Skeletal muscle tissue (tissue), 4 donors: ENCODE results near the gene FGFBP2. TPM values are rescaled to one million over a fixed set of nuclear protein-coding genes. Genes with fewer than 3 reads are reported as not detected.
A peak's percentile ranks its signal among the peaks of the same experiment; 100 is the strongest.

Experiments
- H3K27ac ChIP-seq: one replicate; pipeline ENCODE4 v1.7.0; 2013; ENCODE audit warnings: mild to moderate bottlenecking, low read depth, low read length, inconsistent platforms
- H3K27me3 ChIP-seq, 3 donors: one replicate each; pipeline ENCODE4 v1.7.0; 2013; ENCODE audit warnings: low read length in 3 of 3; ENCODE audit not compliant: control insufficient read depth in 3 of 3, insufficient read depth in 3 of 3
- H3K36me3 ChIP-seq, 3 donors: one replicate each; pipeline ENCODE4 v1.7.0; 2013; ENCODE audit warnings: low read length in 3 of 3; ENCODE audit not compliant: control insufficient read depth in 3 of 3, insufficient read depth in 3 of 3
- H3K4me1 ChIP-seq, 3 donors: one replicate each; pipeline ENCODE4 v1.7.0; 2013; ENCODE audit warnings: low read length in 3 of 3, mild to moderate bottlenecking in 3 of 3; ENCODE audit not compliant: control insufficient read depth in 3 of 3, insufficient read depth in 3 of 3
- H3K4me3 ChIP-seq, 3 donors: one replicate each; pipeline ENCODE4 v1.7.0; 2013; ENCODE audit warnings: low read length in 3 of 3
- H3K9ac ChIP-seq, 3 donors: one replicate each; pipeline ENCODE4 v1.7.0; 2013; ENCODE audit warnings: low read length in 3 of 3, mild to moderate bottlenecking in 3 of 3, moderate library complexity in 2 of 3, low read depth in 1 of 3
- H3K9me3 ChIP-seq, 3 donors: one replicate each; pipeline ENCODE4 v1.7.0; 2013; ENCODE audit warnings: low read length in 3 of 3; ENCODE audit not compliant: control insufficient read depth in 3 of 3
- total RNA-seq: library from RNA; depleted of rRNA; stranded (reverse); fragments of >200 nt; gene quantifications from one replicate; pipeline ENCODE4 v1.2.3, GENCODE V29; 2014
- donor health status: Osteomylitis.

The FGFBP2 gene
- total RNA-seq, 1 donor from 2014 or later, result not detected

- no peaks in the 10 kb centered on the region for H3K9me3 ChIP-seq
- H3K36me3 ChIP-seq, result no peaks in the 10 kb centered on the region
- H3K9ac ChIP-seq, result no peak overlapping the region
- H3K27ac ChIP-seq, result no peak overlapping the region
- no peaks in the 10 kb centered on the region for H3K27me3 ChIP-seq
- peaks cover 0 to 4% (median 4%) of the 10 kb centered on the region in 3 donors for H3K4me1 ChIP-seq
- no peak overlapping the region for H3K4me3 ChIP-seq
Measured at GRCh38 chr4:15992167-15992485, 29.2 kb upstream of the FGFBP2 start.

GRCh38 chr4:15990570-15991285, 27.8 kb upstream of the FGFBP2 start:
- H3K9me3 ChIP-seq, result no peaks in the 10 kb centered on the region
- no peak overlapping the region for H3K4me3 ChIP-seq
- H3K27me3 ChIP-seq, result no peaks in the 10 kb centered on the region
- peaks cover 0 to 4% (median 4%) of the 10 kb centered on the region in 3 donors for H3K4me1 ChIP-seq
- no peaks in the 10 kb centered on the region for H3K36me3 ChIP-seq
- H3K27ac ChIP-seq, result no peak overlapping the region
- peak overlapping the region in 1 of 3 donors; percentile 11 for H3K9ac ChIP-seq

- Histone ChIP-seq H3K27me3 (no peaks in the 10 kb centered on the region), H3K9ac (no peak overlapping the region), H3K27ac (no peak overlapping the region), H3K9me3 (no peaks in the 10 kb centered on the region), H3K4me3 (no peak overlapping the region), H3K36me3 (no peaks in the 10 kb centered on the region), H3K4me1 (peaks cover 0 to 4% (median 4%) of the 10 kb centered on the region in 3 donors)
Measured at GRCh38 chr4:15989424-15989823, 26.4 kb upstream of the FGFBP2 start.

- H3K27me3 ChIP-seq, result no peaks in the 10 kb centered on the region
- H3K27ac ChIP-seq, result no peak overlapping the region
- no peaks in the 10 kb centered on the region for H3K9me3 ChIP-seq
- no peaks in the 10 kb centered on the region for H3K36me3 ChIP-seq
- no peak overlapping the region for H3K9ac ChIP-seq
- peaks cover 0 to 4% (median 4%) of the 10 kb centered on the region in 3 donors for H3K4me1 ChIP-seq
- H3K4me3 ChIP-seq, result no peak overlapping the region
Measured at GRCh38 chr4:15988222-15988621, 25.2 kb upstream of the FGFBP2 start.

GRCh38 chr4:15986907-15987306, 23.9 kb upstream of the FGFBP2 start:
- no peaks in the 10 kb centered on the region for H3K27me3 ChIP-seq
- no peak overlapping the region for H3K27ac ChIP-seq
- no peak overlapping the region for H3K4me3 ChIP-seq
- H3K9ac ChIP-seq, result no peak overlapping the region
- peaks cover 0 to 4% (median 4%) of the 10 kb centered on the region in 3 donors for H3K4me1 ChIP-seq
- H3K9me3 ChIP-seq, result no peaks in the 10 kb centered on the region
- no peaks in the 10 kb centered on the region for H3K36me3 ChIP-seq

- H3K9me3 ChIP-seq, result no peaks in the 10 kb centered on the region
- H3K4me1 ChIP-seq, result no peaks in the 10 kb centered on the region
- H3K27me3 ChIP-seq, result no peaks in the 10 kb centered on the region
- H3K27ac ChIP-seq, result no peak overlapping the region
- H3K4me3 ChIP-seq, result no peak overlapping the region
- H3K36me3 ChIP-seq, result no peaks in the 10 kb centered on the region
- H3K9ac ChIP-seq, result no peak overlapping the region
Measured at GRCh38 chr4:15983610-15984009, 20.6 kb upstream of the FGFBP2 start.

GRCh38 chr4:15982842-15983524, 20.0 kb upstream of the FGFBP2 start:
- Histone ChIP-seq H3K9ac (no peak overlapping the region), H3K4me1 (no peaks in the 10 kb centered on the region), H3K27ac (no peak overlapping the region), H3K9me3 (no peaks in the 10 kb centered on the region), H3K27me3 (no peaks in the 10 kb centered on the region), H3K4me3 (no peak overlapping the region), H3K36me3 (no peaks in the 10 kb centered on the region)

- H3K36me3 ChIP-seq, result no peaks in the 10 kb centered on the region
Measured at GRCh38 chr4:15976456-15977447, 13.8 kb upstream of the FGFBP2 start.

GRCh38 chr4:15971068-15971801, 8.3 kb upstream of the FGFBP2 start:
- peaks cover 0 to under 1% (median 0%) of the 10 kb centered on the region in 3 donors for H3K4me1 ChIP-seq
- H3K9ac ChIP-seq, result no peak overlapping the region
- H3K9me3 ChIP-seq, result no peaks in the 10 kb centered on the region
- H3K4me3 ChIP-seq, result no peak overlapping the region
- H3K27ac ChIP-seq, result no peak overlapping the region
- H3K27me3 ChIP-seq, result no peaks in the 10 kb centered on the region
- H3K36me3 ChIP-seq, result no peaks in the 10 kb centered on the region

More at GRCh38 chr4:15976456-15977447, 13.8 kb upstream of the FGFBP2 start:
- Histone ChIP-seq H3K27ac (no peak overlapping the region), H3K27me3 (no peaks in the 10 kb centered on the region), H3K9me3 (no peaks in the 10 kb centered on the region), H3K4me3 (no peak overlapping the region), H3K9ac (no peak overlapping the region), H3K4me1 (peaks cover 0 to 5% (median 4%) of the 10 kb centered on the region in 3 donors)
